HepG2 (cell line): Measurements from ENCODE around the gene ARL15. TPM values are rescaled to one million over a fixed set of nuclear protein-coding genes. Genes with fewer than 3 reads are reported as not detected.

Experiments used
- AFF4 ChIP-seq: sonication (generic); formaldehyde crosslinking; IDR thresholded peaks from 2 replicates; pipeline ENCODE4 v1.4.0; 2020; ENCODE audit warnings: missing genetic modification reagents
- ARNT ChIP-seq: fragments of 450-650 bp; IDR thresholded peaks from 2 replicates; pipeline ENCODE4 v1.6.1; 2017
- ARNTL ChIP-seq: sonication (generic); formaldehyde crosslinking; IDR thresholded peaks from 2 replicates; pipeline ENCODE4 v1.4.0; 2020; ENCODE audit warnings: mild to moderate bottlenecking, missing genetic modification reagents
- DNMT3B ChIP-seq: conservative IDR thresholded peaks from 2 replicates; pipeline ENCODE4 v1.6.1; 2016; ENCODE audit warnings: missing biosample characterization, control low read depth
- LCORL ChIP-seq, 2 experiments: fragments of 450-650 bp in 1 of 2; sonication (generic) in 1 of 2; formaldehyde crosslinking in 1 of 2; IDR thresholded peaks; 2 replicates each; pipeline versions ENCODE4 v1.5.0 to v1.6.1; 2017 to 2020; ENCODE audit warnings: antibody characterized with exemption in 1 of 2, missing genetic modification reagents in 1 of 2
- MAZ ChIP-seq, 2 experiments: sonication (generic) in 1 of 2; formaldehyde crosslinking in 1 of 2; IDR thresholded peaks; 2 replicates each; pipeline versions ENCODE4 v1.5.0 to v1.6.1; 2012 to 2020; ENCODE audit warnings: low read depth in 2 of 2, mild to moderate bottlenecking in 2 of 2, borderline replicate concordance in 1 of 2, improper control_type of control experiment in 1 of 2, low read length in 1 of 2, missing genetic modification reagents in 1 of 2, moderate library complexity in 1 of 2
- MTA3 ChIP-seq: sonication (generic); formaldehyde crosslinking; IDR thresholded peaks from 2 replicates; pipeline ENCODE4 v1.4.0; 2020; ENCODE audit warnings: missing genetic modification reagents
- NBN ChIP-seq: fragments of 450-650 bp; conservative IDR thresholded peaks from 2 replicates; pipeline ENCODE4 v1.6.1; 2017
- RAD21 ChIP-seq: fragments of 450-650 bp; formaldehyde crosslinking; IDR thresholded peaks from 2 replicates; pipeline ENCODE4 v1.5.0; 2020; ENCODE audit warnings: mild to moderate bottlenecking
- RARA ChIP-seq: IDR thresholded peaks from 2 replicates; pipeline ENCODE4 v1.6.1; 2016; ENCODE audit warnings: missing genetic modification reagents, missing compliant biosample characterization
- REXO4 ChIP-seq: sonication (generic); formaldehyde crosslinking; IDR thresholded peaks from 2 replicates; pipeline ENCODE4 v1.8.0; 2022; ENCODE audit warnings: missing genetic modification reagents, mild to moderate bottlenecking, borderline replicate concordance
- RFXANK ChIP-seq: IDR thresholded peaks from 2 replicates; pipeline ENCODE4 v1.6.1; 2016
- RXRB ChIP-seq: IDR thresholded peaks from 2 replicates; pipeline ENCODE4 v1.6.1; 2016; ENCODE audit warnings: borderline replicate concordance, missing genetic modification reagents, missing compliant biosample characterization
- SETDB1 ChIP-seq: sonication (generic); formaldehyde crosslinking; IDR thresholded peaks from 2 replicates; pipeline ENCODE4 v1.5.1; 2020; ENCODE audit warnings: missing genetic modification reagents, mild to moderate bottlenecking, borderline replicate concordance
- SMARCC2 ChIP-seq: fragments of 450-650 bp; IDR thresholded peaks from 2 replicates; pipeline ENCODE4 v1.6.1; 2017; ENCODE audit warnings: antibody characterized with exemption, mild to moderate bottlenecking
- ZFP41 ChIP-seq: sonication (generic); formaldehyde crosslinking; IDR thresholded peaks from 2 replicates; pipeline ENCODE4 v1.4.0; 2020; ENCODE audit warnings: mild to moderate bottlenecking, missing genetic modification reagents, borderline replicate concordance
- ZNF121 ChIP-seq: sonication (generic); formaldehyde crosslinking; IDR thresholded peaks from 2 replicates; pipeline ENCODE4 v1.5.0; 2020; ENCODE audit warnings: mild to moderate bottlenecking, missing genetic modification reagents
- ZNF350 ChIP-seq: sonication (generic); formaldehyde crosslinking; IDR thresholded peaks from 2 replicates; pipeline ENCODE4 v1.4.0; 2020; ENCODE audit warnings: mild to moderate bottlenecking, low read depth, missing genetic modification reagents, borderline replicate concordance
- ZNF891 ChIP-seq: sonication (generic); formaldehyde crosslinking; IDR thresholded peaks from 2 replicates; pipeline ENCODE4 v1.5.0; 2020; ENCODE audit warnings: mild to moderate bottlenecking, missing genetic modification reagents
- ZSCAN25 ChIP-seq: sonication (generic); formaldehyde crosslinking; IDR thresholded peaks from 2 replicates; pipeline ENCODE4 v1.8.0; 2022; ENCODE audit warnings: mild to moderate bottlenecking, missing genetic modification reagents
- polyA plus RNA-seq, 8 experiments: library from polyadenylated mRNA; depleted of rRNA in 3 of 8; stranded (reverse) in 7 of 8; unstranded in 1 of 8; fragments of >200 nt; fragmentation: Illumina TruSeq in 4 of 8; extraction: Trizol in 4 of 8; gene quantifications; 2 replicates each; pipeline versions ENCODE4 v1.2.1 to v1.2.3, GENCODE V29; 2011 to 2016; ENCODE audit warnings: low read depth in 4 of 8, missing spikeins in 1 of 8, mixed read lengths in 1 of 8; ENCODE audit not compliant: insufficient read depth in 1 of 8
- total RNA-seq, 5 experiments: library from RNA; depleted of rRNA; stranded (reverse); fragments of >200 nt; fragmentation: Illumina TruSeq; extraction: Trizol; gene quantifications; 2 replicates each; pipeline ENCODE4 v1.2.3, GENCODE V29; 2016; ENCODE audit warnings: low read depth in 1 of 5
- TF ChIP-seq, protein P1 (sequence below): fragments of 450-650 bp; IDR thresholded peaks from 2 replicates; pipeline ENCODE4 v1.6.1; 2017; ENCODE audit warnings: mild to moderate bottlenecking
- TF ChIP-seq, protein P2 (sequence below): sonication (generic); formaldehyde crosslinking; IDR thresholded peaks from 2 replicates; pipeline ENCODE4 v1.4.0; 2020; ENCODE audit warnings: mild to moderate bottlenecking, missing genetic modification reagents

Gene ARL15
- total and polyA plus RNA-seq, 2 of the 13 experiments (the other 11 are each of a cell fraction or from before 2014, with no cell fraction given): 2.5 to 7.7 TPM

- TF ChIP-seq, protein P1, sequence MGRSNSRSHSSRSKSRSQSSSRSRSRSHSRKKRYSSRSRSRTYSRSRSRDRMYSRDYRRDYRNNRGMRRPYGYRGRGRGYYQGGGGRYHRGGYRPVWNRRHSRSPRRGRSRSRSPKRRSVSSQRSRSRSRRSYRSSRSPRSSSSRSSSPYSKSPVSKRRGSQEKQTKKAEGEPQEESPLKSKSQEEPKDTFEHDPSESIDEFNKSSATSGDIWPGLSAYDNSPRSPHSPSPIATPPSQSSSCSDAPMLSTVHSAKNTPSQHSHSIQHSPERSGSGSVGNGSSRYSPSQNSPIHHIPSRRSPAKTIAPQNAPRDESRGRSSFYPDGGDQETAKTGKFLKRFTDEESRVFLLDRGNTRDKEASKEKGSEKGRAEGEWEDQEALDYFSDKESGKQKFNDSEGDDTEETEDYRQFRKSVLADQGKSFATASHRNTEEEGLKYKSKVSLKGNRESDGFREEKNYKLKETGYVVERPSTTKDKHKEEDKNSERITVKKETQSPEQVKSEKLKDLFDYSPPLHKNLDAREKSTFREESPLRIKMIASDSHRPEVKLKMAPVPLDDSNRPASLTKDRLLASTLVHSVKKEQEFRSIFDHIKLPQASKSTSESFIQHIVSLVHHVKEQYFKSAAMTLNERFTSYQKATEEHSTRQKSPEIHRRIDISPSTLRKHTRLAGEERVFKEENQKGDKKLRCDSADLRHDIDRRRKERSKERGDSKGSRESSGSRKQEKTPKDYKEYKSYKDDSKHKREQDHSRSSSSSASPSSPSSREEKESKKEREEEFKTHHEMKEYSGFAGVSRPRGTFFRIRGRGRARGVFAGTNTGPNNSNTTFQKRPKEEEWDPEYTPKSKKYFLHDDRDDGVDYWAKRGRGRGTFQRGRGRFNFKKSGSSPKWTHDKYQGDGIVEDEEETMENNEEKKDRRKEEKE: no peak
- TF ChIP-seq SMARCC2 (no peak), ZNF891 (CRISPR knock-in tag) (no peak; the same call in none of the 2 replicates), NBN (no peak), RXRB (CRISPR knock-in tag) (no peak; the same call in 1 of the 2 replicates), ZNF350 (CRISPR knock-in tag) (peak; percentile 59; the same call in 1 of the 2 replicates), ZFP41 (CRISPR knock-in tag) (no peak), ZSCAN25 (no peak), RARA (CRISPR knock-in tag) (peak; percentile 34; the same call in 1 of the 2 replicates), ZNF121 (CRISPR knock-in tag) (no peak), SETDB1 (CRISPR knock-in tag) (no peak), MAZ (IDR thresholded peaks at IDR 0.05; ENCODE audit: borderline replicate concordance, low read depth, low read length) (peak; percentile 80; the same call in 1 of the 2 replicates), MAZ (CRISPR knock-in tag; IDR thresholded peaks at IDR 0.05; ENCODE audit: low read depth) (peak; percentile 75), MTA3 (no peak), DNMT3B (no peak), ARNTL (CRISPR knock-in tag) (no peak), ARNT (no peak), REXO4 (CRISPR knock-in tag) (no peak), RAD21 (CRISPR knock-in tag) (no peak), AFF4 (CRISPR knock-in tag) (no peak), LCORL (IDR thresholded peaks at IDR 0.05) (no peak; the same call in 1 of the 2 replicates), LCORL (CRISPR knock-in tag; IDR thresholded peaks at IDR 0.05) (0 out of 2 replicates have a peak, but pooled peaks have one; percentile 34), RFXANK (CRISPR knock-in tag) (no peak)
- TF ChIP-seq, protein P2, sequence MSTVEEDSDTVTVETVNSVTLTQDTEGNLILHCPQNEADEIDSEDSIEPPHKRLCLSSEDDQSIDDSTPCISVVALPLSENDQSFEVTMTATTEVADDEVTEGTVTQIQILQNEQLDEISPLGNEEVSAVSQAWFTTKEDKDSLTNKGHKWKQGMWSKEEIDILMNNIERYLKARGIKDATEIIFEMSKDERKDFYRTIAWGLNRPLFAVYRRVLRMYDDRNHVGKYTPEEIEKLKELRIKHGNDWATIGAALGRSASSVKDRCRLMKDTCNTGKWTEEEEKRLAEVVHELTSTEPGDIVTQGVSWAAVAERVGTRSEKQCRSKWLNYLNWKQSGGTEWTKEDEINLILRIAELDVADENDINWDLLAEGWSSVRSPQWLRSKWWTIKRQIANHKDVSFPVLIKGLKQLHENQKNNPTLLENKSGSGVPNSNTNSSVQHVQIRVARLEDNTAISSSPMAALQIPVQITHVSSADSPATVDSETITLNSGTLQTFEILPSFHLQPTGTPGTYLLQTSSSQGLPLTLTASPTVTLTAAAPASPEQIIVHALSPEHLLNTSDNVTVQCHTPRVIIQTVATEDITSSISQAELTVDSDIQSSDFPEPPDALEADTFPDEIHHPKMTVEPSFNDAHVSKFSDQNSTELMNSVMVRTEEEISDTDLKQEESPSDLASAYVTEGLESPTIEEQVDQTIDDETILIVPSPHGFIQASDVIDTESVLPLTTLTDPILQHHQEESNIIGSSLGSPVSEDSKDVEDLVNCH (CRISPR knock-in tag): no peak
Measured at GRCh38 chr5:54310433-54311175, at the start of gene ARL15 (continued).
